Measurements from ENCODE around the gene WDR27.

GRCh38 chr6:169622618-169623017 lies 79.2 kb downstream of the WDR27 start:
- no peak for TF ChIP-seq EZH2 (IDR thresholded peaks at IDR 0.05; ENCODE audit: borderline replicate concordance)
- TF ChIP-seq, protein P1, sequence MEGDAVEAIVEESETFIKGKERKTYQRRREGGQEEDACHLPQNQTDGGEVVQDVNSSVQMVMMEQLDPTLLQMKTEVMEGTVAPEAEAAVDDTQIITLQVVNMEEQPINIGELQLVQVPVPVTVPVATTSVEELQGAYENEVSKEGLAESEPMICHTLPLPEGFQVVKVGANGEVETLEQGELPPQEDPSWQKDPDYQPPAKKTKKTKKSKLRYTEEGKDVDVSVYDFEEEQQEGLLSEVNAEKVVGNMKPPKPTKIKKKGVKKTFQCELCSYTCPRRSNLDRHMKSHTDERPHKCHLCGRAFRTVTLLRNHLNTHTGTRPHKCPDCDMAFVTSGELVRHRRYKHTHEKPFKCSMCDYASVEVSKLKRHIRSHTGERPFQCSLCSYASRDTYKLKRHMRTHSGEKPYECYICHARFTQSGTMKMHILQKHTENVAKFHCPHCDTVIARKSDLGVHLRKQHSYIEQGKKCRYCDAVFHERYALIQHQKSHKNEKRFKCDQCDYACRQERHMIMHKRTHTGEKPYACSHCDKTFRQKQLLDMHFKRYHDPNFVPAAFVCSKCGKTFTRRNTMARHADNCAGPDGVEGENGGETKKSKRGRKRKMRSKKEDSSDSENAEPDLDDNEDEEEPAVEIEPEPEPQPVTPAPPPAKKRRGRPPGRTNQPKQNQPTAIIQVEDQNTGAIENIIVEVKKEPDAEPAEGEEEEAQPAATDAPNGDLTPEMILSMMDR (IDR thresholded peaks at IDR 0.05; ENCODE audit: poor library complexity) = no peak
